Kidney epithelial cell (primary cell): Measurements from ENCODE around the gene NDUFA7. TPM values are rescaled to one million over a fixed set of nuclear protein-coding genes. Genes with fewer than 3 reads are reported as not detected.

ENCODE experiments used
- DNase-seq: peaks from one replicate; pipeline ENCODE4 v3.0.0-alpha.2; 2010; ENCODE audit warnings: low read depth
- H3K27me3 ChIP-seq: 2 replicates; pipeline ENCODE4 v1.6.0; 2011; ENCODE audit warnings: low read length; ENCODE audit not compliant: control insufficient read depth, insufficient read depth
- H3K36me3 ChIP-seq: 2 replicates; pipeline ENCODE4 v1.5.1; 2011; ENCODE audit warnings: low read length; ENCODE audit not compliant: control insufficient read depth, insufficient read depth
- H3K4me3 ChIP-seq: 2 replicates; pipeline ENCODE4 v1.5.1; 2011; ENCODE audit warnings: low read depth, mild to moderate bottlenecking, control low read depth, low read length
- CTCF ChIP-seq: IDR thresholded peaks from 2 replicates; pipeline ENCODE4 v1.5.1; 2011; ENCODE audit warnings: mild to moderate bottlenecking, moderate library complexity, low read length, control low read depth, inconsistent platforms; ENCODE audit not compliant: insufficient read depth, poor library complexity, severe bottlenecking
- total RNA-seq: library from RNA; depleted of rRNA; stranded (reverse); fragments of >200 nt; gene quantifications from 2 replicates; pipeline ENCODE4 v1.2.3, GENCODE V29; 2015

NDUFA7 gene
- 49.8 and 61.4 TPM in 2 replicates for total RNA-seq

DNA sequence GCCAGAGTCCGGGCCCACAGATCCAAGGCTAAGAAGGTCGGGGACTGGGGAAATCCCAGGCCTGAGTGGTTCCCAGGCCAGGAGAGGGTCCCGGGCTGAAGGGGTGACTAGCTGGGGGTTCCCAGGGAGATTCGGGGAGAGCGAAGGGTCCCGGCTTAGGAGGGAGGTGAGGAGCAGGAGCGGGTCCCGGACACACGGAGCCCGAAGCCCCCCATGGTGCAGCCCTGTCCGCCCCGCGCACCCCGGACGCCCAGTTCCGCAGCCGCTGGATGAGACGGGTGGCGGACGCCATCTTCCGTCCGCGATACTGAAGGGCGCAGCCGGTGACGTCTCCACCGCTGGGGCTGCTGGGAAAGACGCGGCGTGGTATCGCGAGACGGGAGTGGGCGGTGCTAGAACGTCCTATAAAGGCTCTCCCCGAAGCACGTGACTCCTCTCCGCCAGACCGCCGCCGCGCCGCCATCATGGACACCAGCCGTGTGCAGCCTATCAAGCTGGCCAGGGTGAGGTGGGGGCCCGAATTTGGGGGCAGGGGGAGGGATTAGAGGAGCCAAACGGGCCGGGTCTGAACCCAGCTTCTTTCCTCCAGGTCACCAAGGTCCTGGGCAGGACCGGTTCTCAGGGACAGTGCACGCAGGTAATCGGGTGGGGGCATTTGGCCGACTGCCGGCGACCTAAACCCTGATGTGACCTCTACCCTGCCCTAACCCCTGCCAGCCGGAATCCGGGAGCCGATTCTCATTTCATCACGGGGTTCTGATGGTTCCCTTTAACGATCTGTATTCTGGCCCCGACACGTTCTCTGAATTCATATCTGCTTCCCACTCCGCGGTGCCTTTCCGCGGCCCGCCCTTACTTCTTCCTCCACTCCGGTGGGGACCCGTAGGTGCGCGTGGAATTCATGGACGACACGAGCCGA, at the start of gene NDUFA7, which contains the start of gene RPS28:
NDUFA7 (minus strand) TSS at position 309 of the 919 bp plus-strand sequence; CDS start at position 292, 17 bp downstream.
RPS28 (plus strand) TSS at position 430 of the 919 bp plus-strand sequence; CDS start at position 465, 35 bp downstream.
- no peak for DNase-seq
- Histone ChIP-seq H3K4me3 (peak within 1 kb of the TSS; percentile 76), H3K36me3 (no peaks in the 10 kb centered on the region), H3K27me3 (no peaks in the 10 kb centered on the region)
- TF ChIP-seq CTCF, result peak; percentile 19

- Histone ChIP-seq H3K4me3 (no peak overlapping the region), H3K36me3 (no peaks in the 10 kb centered on the region), H3K27me3 (no peaks in the 10 kb centered on the region)
- DNase-seq, result no peak
- no peak for TF ChIP-seq CTCF
Measured at GRCh38 chr19:8370176-8371010, 49.2 kb upstream of the NDUFA7 start.

DNA sequence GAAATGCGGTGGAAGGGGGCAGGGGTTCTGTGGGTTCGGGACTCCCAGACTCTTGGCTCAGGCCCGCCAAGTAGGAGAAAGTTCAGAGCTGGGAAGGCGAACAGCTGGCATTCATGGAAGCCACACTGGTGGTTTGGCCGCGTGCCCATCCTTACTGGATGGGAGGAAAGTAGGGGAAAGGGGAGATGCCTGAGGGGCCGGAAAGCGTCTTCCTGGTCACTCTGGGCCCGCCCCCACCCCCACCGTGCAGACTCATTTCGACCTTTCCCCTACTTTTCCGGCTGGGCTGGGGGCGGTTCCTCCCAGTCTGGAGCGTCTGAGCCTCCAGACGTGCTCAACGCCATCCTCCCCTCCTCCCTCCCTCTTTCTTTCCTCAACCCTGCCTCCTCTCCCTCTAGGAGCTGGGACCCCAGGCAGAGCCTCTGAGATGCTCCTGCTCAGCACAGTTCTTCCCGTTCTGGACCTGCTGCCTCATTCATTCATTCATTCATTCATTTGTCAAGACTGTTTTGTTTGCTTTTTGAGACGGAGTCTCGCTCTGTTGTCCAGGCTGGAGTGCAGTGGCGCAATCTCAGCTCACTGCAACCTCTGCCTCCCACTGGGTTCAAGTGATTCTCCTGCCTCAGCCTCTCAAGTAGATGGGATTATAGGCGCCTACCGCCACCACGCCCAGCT, 46.3 kb upstream of the NDUFA7 start:
- Histone ChIP-seq H3K36me3 (no peaks in the 10 kb centered on the region), H3K27me3 (no peaks in the 10 kb centered on the region), H3K4me3 (no peak overlapping the region)
- DNase-seq, result peak; percentile 91
- TF ChIP-seq CTCF, result no peak

DNA sequence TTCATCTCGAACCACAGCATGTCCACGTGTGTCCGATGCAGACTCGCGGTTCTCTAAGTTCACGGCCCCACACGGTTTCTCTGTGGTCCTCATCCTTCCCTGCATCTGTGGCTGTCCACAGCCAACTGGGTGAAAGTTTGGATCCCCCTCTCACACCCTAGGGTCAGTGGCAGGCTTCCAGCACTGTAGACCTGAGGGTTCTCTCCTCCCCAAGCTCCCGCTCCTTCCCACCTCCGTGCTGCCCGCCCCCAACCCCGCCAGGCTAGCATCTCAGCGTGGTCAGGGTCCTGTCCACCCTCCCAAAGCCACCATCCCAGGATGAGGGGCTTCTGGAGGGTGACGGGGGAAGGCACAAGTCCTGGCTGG, 45.8 kb upstream of the NDUFA7 start:
- no peak for TF ChIP-seq CTCF
- H3K27me3 ChIP-seq, result no peaks in the 10 kb centered on the region
- no peaks in the 10 kb centered on the region for H3K36me3 ChIP-seq
- DNase-seq, result no peak
- no peak overlapping the region for H3K4me3 ChIP-seq

DNA sequence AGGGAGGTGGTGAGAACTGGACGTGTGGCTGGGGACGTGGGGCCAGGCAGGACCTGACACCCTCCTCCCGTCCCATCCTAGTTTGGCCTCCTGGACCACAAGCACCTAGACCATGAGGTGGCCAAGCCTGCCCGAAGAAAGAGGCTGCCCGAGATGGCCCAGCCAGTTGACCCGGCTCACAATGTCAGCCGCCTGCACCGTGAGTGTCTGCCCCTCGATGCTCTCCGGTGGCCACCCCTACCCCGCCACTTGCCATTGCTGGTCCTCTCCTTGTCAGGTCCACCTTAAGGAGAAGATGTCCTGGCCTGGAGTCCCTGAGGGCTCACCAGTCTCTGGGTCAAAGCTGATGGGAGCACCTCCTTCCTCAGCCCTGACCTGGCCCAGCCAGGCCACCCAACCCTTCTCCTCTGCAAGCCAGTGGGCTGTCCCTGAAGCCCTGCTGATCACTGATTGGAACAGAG, 45.0 kb upstream of the NDUFA7 start:
- Histone ChIP-seq H3K36me3 (no peaks in the 10 kb centered on the region), H3K4me3 (no peak overlapping the region), H3K27me3 (no peaks in the 10 kb centered on the region)
- no peak for DNase-seq
- no peak for TF ChIP-seq CTCF
